Measurements from ENCODE around the gene EPHX1. TPM values are rescaled to one million over a fixed set of nuclear protein-coding genes. Genes with fewer than 3 reads are reported as not detected.

EPHX1 gene
- total and polyA plus RNA-seq, 10 of the 15 experiments (the other 5 are each of a cell fraction or from before 2014, with no cell fraction given): 0.33 to 2.9 (median 0.78) TPM; not detected in 2

DNA sequence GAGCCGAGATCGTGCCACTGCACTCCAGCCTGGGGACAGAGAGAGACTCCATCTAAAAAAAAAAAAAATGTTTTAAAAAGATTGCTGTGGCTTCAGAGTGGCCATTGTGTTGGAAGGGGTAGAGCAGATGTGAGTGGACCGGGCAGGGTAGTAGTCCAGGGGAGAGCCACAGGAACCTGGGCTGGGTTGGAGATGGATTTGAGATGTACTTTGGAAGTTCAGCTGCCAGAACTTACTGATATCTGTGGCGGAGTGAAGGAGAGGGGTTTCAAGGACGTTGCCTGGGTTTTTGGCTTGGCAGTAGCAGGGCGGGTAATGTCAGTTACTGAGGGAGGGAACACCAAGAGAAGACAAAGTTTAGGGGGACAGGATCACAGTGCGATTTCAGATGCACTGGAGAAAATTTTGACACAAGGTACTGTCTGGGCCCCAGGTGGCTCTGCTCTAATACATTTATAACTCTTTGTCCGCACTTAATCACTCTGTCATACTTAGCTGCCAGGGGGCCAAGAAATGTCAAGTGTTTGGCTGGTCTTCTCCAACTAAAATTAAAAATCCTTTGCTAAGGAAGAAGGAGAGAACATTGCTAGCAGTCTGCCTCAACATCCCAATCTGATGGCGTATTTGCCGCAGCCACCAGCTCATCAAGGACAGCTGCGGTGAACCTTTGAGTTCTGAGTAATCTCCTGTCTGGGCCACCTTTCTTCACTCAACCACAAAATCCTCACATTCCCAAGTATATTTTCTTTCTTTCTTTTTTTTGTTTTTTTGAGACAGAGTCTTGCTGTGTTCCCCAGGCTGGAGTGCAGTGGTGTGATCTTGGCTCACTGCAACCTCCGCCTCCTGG, 9.6 kb downstream of the EPHX1 start:
- RAD21 ChIA-PET (ENCODE audit: unreplicated experiment): no interaction called here
- no peak for FAIRE-seq
- BruUV-seq (replicated peaks): no TSS peak
- CTCF ChIA-PET: interaction anchor here (0.6 kb wide), 1 partner anchor 66 kb away, joined by 3 read pairs; no protein-coding TSS in a partner anchor
- POLR2A ChIA-PET: no interaction called here
- H3K9ac ChIP-seq (ENCODE audit: control insufficient read depth, insufficient read depth, low read length): no peak overlapping the region
- no peak overlapping the region for H3K4me2 ChIP-seq (ENCODE audit: control insufficient read depth, insufficient read depth)
- DNase-seq (ENCODE audit: low read depth, low spot score): no peak
- SMC1A ChIA-PET (ENCODE audit: uncharacterized antibody, unreplicated experiment): interaction anchor here (0.8 kb wide), 1 partner anchor 42 kb away, joined by 3 read pairs; the partner anchor contains the start of gene SRP9
- H3K79me2 ChIP-seq (ENCODE audit: control insufficient read depth, insufficient read depth, low read length): no peaks in the 10 kb centered on the region
- no peaks in the 10 kb centered on the region for H4K20me1 ChIP-seq (ENCODE audit: control insufficient read depth, insufficient read depth)
- WGBS (ENCODE audit: insufficient coverage, insufficient replicate concordance, low lambda C conversion rate, missing lambda C conversion rate): 71% methylated on average over 12 of the region's 12 CpGs
- H3K4me3 ChIP-seq: no peak overlapping the region
- H3K4me1 ChIP-seq (ENCODE audit: control insufficient read depth, insufficient read depth, low read length): no peaks in the 10 kb centered on the region
- no peak overlapping the region for H2AFZ ChIP-seq (ENCODE audit: control insufficient read depth, low read depth, low read length)
- ATAC-seq: no peak
- no peaks in the 10 kb centered on the region for H3K36me3 ChIP-seq (ENCODE audit: control insufficient read depth in 2 of 2, insufficient read depth in 2 of 2, low read length in 1 of 2)
- H3K27ac ChIP-seq (ENCODE audit: control insufficient read depth, insufficient read depth): no peak overlapping the region
- H3K9me3 ChIP-seq (replicated peaks; ENCODE audit: control insufficient read depth, insufficient read depth, low read length): no peaks in the 10 kb centered on the region
- no peaks in the 10 kb centered on the region for H3K27me3 ChIP-seq (replicated peaks in 1 of 2; ENCODE audit: control insufficient read depth in 2 of 2, insufficient read depth in 2 of 2, low read length in 1 of 2)
- in situ Hi-C loops (cut with MboI): no loop called here
- intact Hi-C loops (cut with micrococcal nuclease; ENCODE audit: unreplicated experiment): no loop called here
- TF ChIP-seq WRNIP1 (IDR thresholded peaks at IDR 0.05; ENCODE audit: borderline replicate concordance, low read depth, low read length) (no peak), STAT1 (conservative IDR thresholded peaks at IDR 0.05) (no peak), MEF2A (IDR thresholded peaks at IDR 0.05; ENCODE audit: insufficient read depth, low read depth, low read length) (no peak), NFYA (IDR thresholded peaks at IDR 0.05; ENCODE audit: borderline replicate concordance, low read depth, low read length) (no peak), NRF1 (conservative IDR thresholded peaks at IDR 0.05; ENCODE audit: low read depth, low read length) (no peak)
- TF ChIP-seq, protein P1, sequence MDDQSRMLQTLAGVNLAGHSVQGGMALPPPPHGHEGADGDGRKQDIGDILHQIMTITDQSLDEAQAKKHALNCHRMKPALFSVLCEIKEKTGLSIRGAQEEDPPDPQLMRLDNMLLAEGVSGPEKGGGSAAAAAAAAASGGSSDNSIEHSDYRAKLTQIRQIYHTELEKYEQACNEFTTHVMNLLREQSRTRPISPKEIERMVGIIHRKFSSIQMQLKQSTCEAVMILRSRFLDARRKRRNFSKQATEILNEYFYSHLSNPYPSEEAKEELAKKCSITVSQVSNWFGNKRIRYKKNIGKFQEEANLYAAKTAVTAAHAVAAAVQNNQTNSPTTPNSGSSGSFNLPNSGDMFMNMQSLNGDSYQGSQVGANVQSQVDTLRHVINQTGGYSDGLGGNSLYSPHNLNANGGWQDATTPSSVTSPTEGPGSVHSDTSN (IDR thresholded peaks at IDR 0.05; ENCODE audit: insufficient replicate concordance, low read depth, low read length): no peak
- TF ChIP-seq, protein P2, sequence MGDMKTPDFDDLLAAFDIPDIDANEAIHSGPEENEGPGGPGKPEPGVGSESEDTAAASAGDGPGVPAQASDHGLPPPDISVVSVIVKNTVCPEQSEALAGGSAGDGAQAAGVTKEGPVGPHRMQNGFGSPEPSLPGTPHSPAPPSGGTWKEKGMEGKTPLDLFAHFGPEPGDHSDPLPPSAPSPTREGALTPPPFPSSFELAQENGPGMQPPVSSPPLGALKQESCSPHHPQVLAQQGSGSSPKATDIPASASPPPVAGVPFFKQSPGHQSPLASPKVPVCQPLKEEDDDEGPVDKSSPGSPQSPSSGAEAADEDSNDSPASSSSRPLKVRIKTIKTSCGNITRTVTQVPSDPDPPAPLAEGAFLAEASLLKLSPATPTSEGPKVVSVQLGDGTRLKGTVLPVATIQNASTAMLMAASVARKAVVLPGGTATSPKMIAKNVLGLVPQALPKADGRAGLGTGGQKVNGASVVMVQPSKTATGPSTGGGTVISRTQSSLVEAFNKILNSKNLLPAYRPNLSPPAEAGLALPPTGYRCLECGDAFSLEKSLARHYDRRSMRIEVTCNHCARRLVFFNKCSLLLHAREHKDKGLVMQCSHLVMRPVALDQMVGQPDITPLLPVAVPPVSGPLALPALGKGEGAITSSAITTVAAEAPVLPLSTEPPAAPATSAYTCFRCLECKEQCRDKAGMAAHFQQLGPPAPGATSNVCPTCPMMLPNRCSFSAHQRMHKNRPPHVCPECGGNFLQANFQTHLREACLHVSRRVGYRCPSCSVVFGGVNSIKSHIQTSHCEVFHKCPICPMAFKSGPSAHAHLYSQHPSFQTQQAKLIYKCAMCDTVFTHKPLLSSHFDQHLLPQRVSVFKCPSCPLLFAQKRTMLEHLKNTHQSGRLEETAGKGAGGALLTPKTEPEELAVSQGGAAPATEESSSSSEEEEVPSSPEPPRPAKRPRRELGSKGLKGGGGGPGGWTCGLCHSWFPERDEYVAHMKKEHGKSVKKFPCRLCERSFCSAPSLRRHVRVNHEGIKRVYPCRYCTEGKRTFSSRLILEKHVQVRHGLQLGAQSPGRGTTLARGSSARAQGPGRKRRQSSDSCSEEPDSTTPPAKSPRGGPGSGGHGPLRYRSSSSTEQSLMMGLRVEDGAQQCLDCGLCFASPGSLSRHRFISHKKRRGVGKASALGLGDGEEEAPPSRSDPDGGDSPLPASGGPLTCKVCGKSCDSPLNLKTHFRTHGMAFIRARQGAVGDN (IDR thresholded peaks at IDR 0.05): no peak
- TF ChIP-seq, protein P3, sequence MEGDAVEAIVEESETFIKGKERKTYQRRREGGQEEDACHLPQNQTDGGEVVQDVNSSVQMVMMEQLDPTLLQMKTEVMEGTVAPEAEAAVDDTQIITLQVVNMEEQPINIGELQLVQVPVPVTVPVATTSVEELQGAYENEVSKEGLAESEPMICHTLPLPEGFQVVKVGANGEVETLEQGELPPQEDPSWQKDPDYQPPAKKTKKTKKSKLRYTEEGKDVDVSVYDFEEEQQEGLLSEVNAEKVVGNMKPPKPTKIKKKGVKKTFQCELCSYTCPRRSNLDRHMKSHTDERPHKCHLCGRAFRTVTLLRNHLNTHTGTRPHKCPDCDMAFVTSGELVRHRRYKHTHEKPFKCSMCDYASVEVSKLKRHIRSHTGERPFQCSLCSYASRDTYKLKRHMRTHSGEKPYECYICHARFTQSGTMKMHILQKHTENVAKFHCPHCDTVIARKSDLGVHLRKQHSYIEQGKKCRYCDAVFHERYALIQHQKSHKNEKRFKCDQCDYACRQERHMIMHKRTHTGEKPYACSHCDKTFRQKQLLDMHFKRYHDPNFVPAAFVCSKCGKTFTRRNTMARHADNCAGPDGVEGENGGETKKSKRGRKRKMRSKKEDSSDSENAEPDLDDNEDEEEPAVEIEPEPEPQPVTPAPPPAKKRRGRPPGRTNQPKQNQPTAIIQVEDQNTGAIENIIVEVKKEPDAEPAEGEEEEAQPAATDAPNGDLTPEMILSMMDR (IDR thresholded peaks at IDR 0.05 in 2 of 3, conservative IDR thresholded peaks at IDR 0.05 in 1 of 3; ENCODE audit: control insufficient read depth in 2 of 3, extremely low read depth in 1 of 3, insufficient read depth in 1 of 3, low read depth in 3 of 3, low read length in 3 of 3): no peak
- TF ChIP-seq, protein P4, sequence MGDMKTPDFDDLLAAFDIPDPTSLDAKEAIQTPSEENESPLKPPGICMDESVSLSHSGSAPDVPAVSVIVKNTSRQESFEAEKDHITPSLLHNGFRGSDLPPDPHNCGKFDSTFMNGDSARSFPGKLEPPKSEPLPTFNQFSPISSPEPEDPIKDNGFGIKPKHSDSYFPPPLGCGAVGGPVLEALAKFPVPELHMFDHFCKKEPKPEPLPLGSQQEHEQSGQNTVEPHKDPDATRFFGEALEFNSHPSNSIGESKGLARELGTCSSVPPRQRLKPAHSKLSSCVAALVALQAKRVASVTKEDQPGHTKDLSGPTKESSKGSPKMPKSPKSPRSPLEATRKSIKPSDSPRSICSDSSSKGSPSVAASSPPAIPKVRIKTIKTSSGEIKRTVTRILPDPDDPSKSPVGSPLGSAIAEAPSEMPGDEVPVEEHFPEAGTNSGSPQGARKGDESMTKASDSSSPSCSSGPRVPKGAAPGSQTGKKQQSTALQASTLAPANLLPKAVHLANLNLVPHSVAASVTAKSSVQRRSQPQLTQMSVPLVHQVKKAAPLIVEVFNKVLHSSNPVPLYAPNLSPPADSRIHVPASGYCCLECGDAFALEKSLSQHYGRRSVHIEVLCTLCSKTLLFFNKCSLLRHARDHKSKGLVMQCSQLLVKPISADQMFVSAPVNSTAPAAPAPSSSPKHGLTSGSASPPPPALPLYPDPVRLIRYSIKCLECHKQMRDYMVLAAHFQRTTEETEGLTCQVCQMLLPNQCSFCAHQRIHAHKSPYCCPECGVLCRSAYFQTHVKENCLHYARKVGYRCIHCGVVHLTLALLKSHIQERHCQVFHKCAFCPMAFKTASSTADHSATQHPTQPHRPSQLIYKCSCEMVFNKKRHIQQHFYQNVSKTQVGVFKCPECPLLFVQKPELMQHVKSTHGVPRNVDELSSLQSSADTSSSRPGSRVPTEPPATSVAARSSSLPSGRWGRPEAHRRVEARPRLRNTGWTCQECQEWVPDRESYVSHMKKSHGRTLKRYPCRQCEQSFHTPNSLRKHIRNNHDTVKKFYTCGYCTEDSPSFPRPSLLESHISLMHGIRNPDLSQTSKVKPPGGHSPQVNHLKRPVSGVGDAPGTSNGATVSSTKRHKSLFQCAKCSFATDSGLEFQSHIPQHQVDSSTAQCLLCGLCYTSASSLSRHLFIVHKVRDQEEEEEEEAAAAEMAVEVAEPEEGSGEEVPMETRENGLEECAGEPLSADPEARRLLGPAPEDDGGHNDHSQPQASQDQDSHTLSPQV (IDR thresholded peaks at IDR 0.05): no peak
